Esophagus squamous epithelium (tissue), 5 donors: ENCODE data around the gene CD59. TPM values are rescaled to one million over a fixed set of nuclear protein-coding genes. Genes with fewer than 3 reads are reported as not detected.
"Not testable (repeated sequence)": the region's sequence is repeated elsewhere in the genome, so short reads cannot be mapped to it uniquely, and the experiment has no call there.

Experiments used
- DNase-seq: peaks from one replicate; lab custom pipeline; 2025; lab: John Stamatoyannopoulos, UW
- H3K27ac ChIP-seq, 4 donors: fragments of 200-600 bp; sonication (generic); one replicate each; pipeline ENCODE4 v1.5.1; 2016 to 2019; ENCODE audit warnings: mild to moderate bottlenecking in 1 of 4
- H3K27me3 ChIP-seq, 4 donors: fragments of 200-600 bp; sonication (generic); 1 replicate in 3 of 4; 2 replicates in 1 of 4; pipeline versions ENCODE4 v1.5.1 to v1.6.0; 2017 to 2021; ENCODE audit warnings: antibody characterized with exemption in 1 of 4
- H3K36me3 ChIP-seq, 3 donors: fragments of 200-600 bp; sonication (generic); one replicate each; pipeline ENCODE4 v1.5.1; 2016 to 2019
- H3K4me1 ChIP-seq, 3 donors: fragments of 200-600 bp; sonication (generic); one replicate each; pipeline ENCODE4 v1.5.1; 2017 to 2019
- H3K4me3 ChIP-seq, 4 donors: fragments of 200-600 bp; sonication (generic); 1 replicate in 3 of 4; 2 replicates in 1 of 4; pipeline ENCODE4 v1.5.1; 2016 to 2019; ENCODE audit warnings: mild to moderate bottlenecking in 2 of 4, moderate library complexity in 1 of 4
- H3K9me3 ChIP-seq, 3 donors: fragments of 200-600 bp; sonication (generic); one replicate each; pipeline ENCODE4 v1.5.1; 2016 to 2019
- CTCF ChIP-seq, 6 experiments: fragments of 450-650 bp in 4 of 6; fragments of 200-600 bp in 2 of 6; sonication (generic) in 2 of 6; IDR thresholded peaks; one replicate each; pipeline ENCODE4 v1.5.1; 2016 to 2019; ENCODE audit warnings: antibody characterized with exemption in 6 of 6, mild to moderate bottlenecking in 4 of 6, moderate library complexity in 4 of 6
- POLR2A ChIP-seq, 4 donors: fragments of 450-650 bp; IDR thresholded peaks; one replicate each; pipeline ENCODE4 v1.6.1; 2017; ENCODE audit warnings: antibody characterized with exemption in 4 of 4, mild to moderate bottlenecking in 4 of 4, moderate library complexity in 3 of 4
- WGBS, 2 donors: methylation state at CpG; one replicate each; pipeline ENCODE4 v1.1.5; 2018; 5-methylcytosine and 5-hydroxymethylcytosine counted together
- intact Hi-C: fragments of 100-400 bp; cut with DNase I; formaldehyde crosslinking; loops from one replicate; pipeline ENCODE4 v1.15.0; 2022
- total RNA-seq, 4 donors: library from RNA; depleted of rRNA; stranded (reverse); fragments of >200 nt; gene quantifications; one replicate each; pipeline ENCODE4 v1.1.0, GENCODE V29; 2016
- donor health status: DM: yes; HTN: yes; CAD: no.

CD59 gene
- total RNA-seq, 4 donors from 2014 or later: 191 to 525 (median 339) TPM

GRCh38 chr11:33709466-33709865 is 26.8 kb downstream of the CD59 start:
- 61 to 63% methylated on average over 3 of the region's 3 CpGs for WGBS, 2 donors
- Histone ChIP-seq H3K9me3 (no peaks in the 10 kb centered on the region), H3K4me1 (peaks cover 0 to 63% (median 16%) of the 10 kb centered on the region in 3 donors), H3K4me3 (no peak overlapping the region), H3K36me3 (peaks cover 7 to 94% (median 8%) of the 10 kb centered on the region in 3 donors), H3K27me3 (no peaks in the 10 kb centered on the region), H3K27ac (no peak overlapping the region)
- TF ChIP-seq CTCF (IDR thresholded peaks at IDR 0.05): no peak
- no peak for TF ChIP-seq POLR2A (IDR thresholded peaks at IDR 0.05)
- intact Hi-C loops: no loop called here
- DNase-seq: no peak

DNA sequence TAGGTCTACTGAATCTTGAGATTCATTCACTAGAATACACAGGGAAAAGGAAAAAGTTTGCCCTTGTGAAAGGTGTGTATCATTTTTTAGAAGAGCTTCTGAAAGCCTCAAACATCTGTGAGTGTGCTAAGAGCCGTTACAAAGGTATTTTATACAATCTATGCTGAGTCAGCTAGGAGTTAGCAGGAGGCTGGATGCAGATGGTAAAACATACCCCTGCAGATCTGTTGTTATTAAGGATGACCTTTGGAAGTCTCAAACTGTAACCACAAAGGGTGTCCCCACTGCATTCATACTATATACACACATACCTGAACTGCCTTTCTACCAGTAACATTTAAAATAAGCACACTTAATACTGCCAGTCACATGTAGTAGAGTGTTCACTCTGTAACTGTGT is 27.2 kb downstream of the CD59 start:
- H3K4me1 ChIP-seq: peaks cover 0 to 68% (median 21%) of the 10 kb centered on the region in 3 donors
- H3K27ac ChIP-seq: no peak overlapping the region
- TF ChIP-seq CTCF (IDR thresholded peaks at IDR 0.05): no peak
- no peak for TF ChIP-seq POLR2A (IDR thresholded peaks at IDR 0.05)
- WGBS, 2 donors: 53 to 81% methylated on average over 1 of the region's 1 CpG
- no peaks in the 10 kb centered on the region for H3K9me3 ChIP-seq
- DNase-seq: no peak
- peaks cover 7 to 92% (median 8%) of the 10 kb centered on the region in 3 donors for H3K36me3 ChIP-seq
- no peak overlapping the region for H3K4me3 ChIP-seq
- intact Hi-C loops: no loop called here
- no peaks in the 10 kb centered on the region for H3K27me3 ChIP-seq

GRCh38 chr11:33707831-33708230 is 28.4 kb downstream of the CD59 start:
- H3K4me3 ChIP-seq, H3K27me3 ChIP-seq, intact Hi-C loops, DNase-seq, H3K9me3 ChIP-seq: not testable (repeated sequence)
- Histone ChIP-seq H3K4me1 (peaks cover 6 to 72% (median 24%) of the 10 kb centered on the region in 3 donors), H3K27ac (peak overlapping the region in 3 of 4 donors; percentile 45 to 91 (median 91)), H3K36me3 (peaks cover 7 to 80% (median 8%) of the 10 kb centered on the region in 3 donors)
- no CpG with 5 or more reads among the region's 2 CpGs for WGBS, 2 donors

DNA sequence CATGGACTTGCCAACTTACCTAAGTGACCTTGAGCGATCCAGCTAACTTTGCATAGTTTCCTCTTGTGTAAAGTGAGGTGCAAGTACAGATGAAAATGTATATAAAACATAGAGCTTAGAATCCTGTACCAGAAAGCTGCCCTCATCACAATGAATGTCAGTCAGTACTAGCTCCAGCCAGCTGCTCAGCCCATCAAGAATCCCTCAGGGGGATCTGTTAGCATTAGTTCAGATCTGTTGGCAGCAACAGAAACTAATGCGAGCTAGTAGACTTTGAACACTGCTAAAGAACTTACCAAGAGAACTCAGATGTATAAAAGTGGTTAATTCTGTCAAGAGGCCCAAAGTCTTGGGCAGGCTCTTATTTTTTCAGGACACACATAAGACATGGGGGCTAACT is 29.3 kb downstream of the CD59 start:
- Histone ChIP-seq H3K27me3 (no peaks in the 10 kb centered on the region), H3K36me3 (peaks cover 7 to 72% (median 8%) of the 10 kb centered on the region in 3 donors), H3K9me3 (no peaks in the 10 kb centered on the region), H3K27ac (peak overlapping the region in 3 of 4 donors; percentile 45 to 91 (median 91)), H3K4me1 (peaks cover 14 to 80% (median 27%) of the 10 kb centered on the region in 3 donors), H3K4me3 (no peak overlapping the region)
- TF ChIP-seq POLR2A (IDR thresholded peaks at IDR 0.05) (no peak), CTCF (IDR thresholded peaks at IDR 0.05) (no peak)
- DNase-seq: no peak
- WGBS, 2 donors: 78 to 85% methylated on average over 2 of the region's 2 CpGs
- intact Hi-C loops: no loop called here

GRCh38 chr11:33706546-33706945 is 29.7 kb downstream of the CD59 start:
- DNase-seq: no peak
- intact Hi-C loops: no loop called here

More at GRCh38 chr11:33706546-33706945, 29.7 kb downstream of the CD59 start:
- no peaks in the 10 kb centered on the region for H3K9me3 ChIP-seq
- no peak overlapping the region for H3K4me3 ChIP-seq
- H3K36me3 ChIP-seq: peaks cover 7 to 69% (median 8%) of the 10 kb centered on the region in 3 donors
- TF ChIP-seq POLR2A (IDR thresholded peaks at IDR 0.05) (no peak), CTCF (IDR thresholded peaks at IDR 0.05) (no peak)
- no peaks in the 10 kb centered on the region for H3K27me3 ChIP-seq
- H3K27ac ChIP-seq: peak overlapping the region in 3 of 4 donors; percentile 45 to 91 (median 91)
- WGBS, 2 donors: 43 to 58% methylated on average over 2 of the region's 2 CpGs
- H3K4me1 ChIP-seq: peaks cover 17 to 85% (median 32%) of the 10 kb centered on the region in 3 donors
